GM12801 (cell line): ENCODE measurements around the gene TBC1D5.

ENCODE experiments used
- CTCF ChIP-seq: IDR thresholded peaks from one replicate; pipeline ENCODE4 v1.5.1; 2011; ENCODE audit warnings: control low read depth; ENCODE audit not compliant: insufficient read length; ENCODE audit errors: extremely low read depth

Gene TBC1D5

GRCh38 chr3:17585394-17586325 lies 156.8 kb downstream of the TBC1D5 start:
- TF ChIP-seq CTCF = no peak

- TF ChIP-seq CTCF = no peak
Measured at GRCh38 chr3:17584066-17584465, 158.4 kb downstream of the TBC1D5 start.

- TF ChIP-seq CTCF = no peak
Measured at GRCh38 chr3:17583530-17583929, 158.9 kb downstream of the TBC1D5 start.

GRCh38 chr3:17581421-17582080 lies 160.9 kb downstream of the TBC1D5 start:
- TF ChIP-seq CTCF = no peak

GRCh38 chr3:17580901-17581300 lies 161.5 kb downstream of the TBC1D5 start:
- no peak for TF ChIP-seq CTCF

GRCh38 chr3:17579289-17580031 lies 163.0 kb downstream of the TBC1D5 start:
- TF ChIP-seq CTCF = no peak

- TF ChIP-seq CTCF = no peak
Measured at GRCh38 chr3:17577796-17578520, 164.5 kb downstream of the TBC1D5 start.
